H1 (cell line): ENCODE data around the gene LLGL1.

Experiments
- BRCA1 ChIP-seq: IDR thresholded peaks from 2 replicates; pipeline ENCODE4 v1.6.1; 2012; ENCODE audit warnings: low read depth, low read length, improper control_type of control experiment
- CBX5 ChIP-seq: fragments of 300-800, 300-1000 bp; sonication (generic); IDR thresholded peaks from 2 replicates; pipeline ENCODE4 v1.7.1; 2016; ENCODE audit warnings: antibody characterized with exemption, low read length, low read depth
- CEBPB ChIP-seq: IDR thresholded peaks from 2 replicates; pipeline ENCODE4 v1.6.1; 2012; ENCODE audit warnings: low read depth, low read length
- EZH2 ChIP-seq: fragments of 200-600 bp; sonication (generic); IDR thresholded peaks from 2 replicates; pipeline ENCODE4 v1.7.1; 2012; ENCODE audit warnings: low read depth, mild to moderate bottlenecking, moderate library complexity, low read length, inconsistent platforms; ENCODE audit not compliant: severe bottlenecking
- HDAC2 ChIP-seq, 2 experiments: fragments of 300-600 bp in 1 of 2; sonication (generic) in 1 of 2; IDR thresholded peaks; 2 replicates each; pipeline ENCODE4 v1.6.1; 2011 to 2012; ENCODE audit warnings: low read depth in 2 of 2, low read length in 2 of 2, mild to moderate bottlenecking in 2 of 2, moderate library complexity in 2 of 2, borderline replicate concordance in 1 of 2, inconsistent platforms in 1 of 2
- KDM4A ChIP-seq: IDR thresholded peaks from one replicate; pipeline ENCODE4 v1.7.1; 2012; ENCODE audit warnings: low read depth, mild to moderate bottlenecking, moderate library complexity, low read length, inconsistent platforms; ENCODE audit not compliant: severe bottlenecking
- MAFK ChIP-seq: IDR thresholded peaks from 2 replicates; pipeline ENCODE4 v1.6.1; 2012; ENCODE audit warnings: low read depth, mild to moderate bottlenecking, improper control_type of control experiment, low read length
- POLR2A ChIP-seq, 2 experiments: IDR thresholded peaks; 1 replicate in 1 of 2; 2 replicates in 1 of 2; pipeline ENCODE4 v1.6.1; 2011; ENCODE audit warnings: low read depth in 2 of 2, low read length in 2 of 2, mild to moderate bottlenecking in 2 of 2; ENCODE audit errors: control extremely low read depth in 1 of 2
- POLR2AphosphoS5 ChIP-seq: IDR thresholded peaks from 2 replicates; pipeline ENCODE4 v1.6.1; 2011; ENCODE audit warnings: low read depth, low read length
- RAD21 ChIP-seq, 2 experiments: IDR thresholded peaks in 1 of 2; conservative IDR thresholded peaks in 1 of 2; 2 replicates each; pipeline ENCODE4 v1.6.1; 2011; ENCODE audit warnings: low read depth in 2 of 2, low read length in 2 of 2, improper control_type of control experiment in 1 of 2, inconsistent platforms in 1 of 2, mild to moderate bottlenecking in 1 of 2, moderate library complexity in 1 of 2
- SRF ChIP-seq: IDR thresholded peaks from 2 replicates; pipeline ENCODE4 v1.6.1; 2011; ENCODE audit warnings: mild to moderate bottlenecking, low read depth, low read length, moderate library complexity
- SUZ12 ChIP-seq: fragments of 200-600 bp; sonication (generic); IDR thresholded peaks from 2 replicates; pipeline ENCODE4 v1.6.1; 2012; ENCODE audit warnings: mild to moderate bottlenecking, inconsistent platforms, low read length, moderate library complexity, mixed read lengths
- TAF1 ChIP-seq: IDR thresholded peaks from 2 replicates; pipeline ENCODE4 v1.6.1; 2011; ENCODE audit warnings: mild to moderate bottlenecking, low read depth, low read length
- TF ChIP-seq, protein P1 (sequence below), 3 experiments: IDR thresholded peaks; 1 replicate in 2 of 3; 2 replicates in 1 of 3; pipeline versions ENCODE4 v1.5.1 to v1.6.1; 2011; ENCODE audit warnings: low read length in 3 of 3, mild to moderate bottlenecking in 3 of 3, inconsistent platforms in 2 of 3, low read depth in 1 of 3, moderate library complexity in 1 of 3; ENCODE audit not compliant: insufficient read depth in 1 of 3; ENCODE audit errors: control extremely low read depth in 1 of 3

DNA sequence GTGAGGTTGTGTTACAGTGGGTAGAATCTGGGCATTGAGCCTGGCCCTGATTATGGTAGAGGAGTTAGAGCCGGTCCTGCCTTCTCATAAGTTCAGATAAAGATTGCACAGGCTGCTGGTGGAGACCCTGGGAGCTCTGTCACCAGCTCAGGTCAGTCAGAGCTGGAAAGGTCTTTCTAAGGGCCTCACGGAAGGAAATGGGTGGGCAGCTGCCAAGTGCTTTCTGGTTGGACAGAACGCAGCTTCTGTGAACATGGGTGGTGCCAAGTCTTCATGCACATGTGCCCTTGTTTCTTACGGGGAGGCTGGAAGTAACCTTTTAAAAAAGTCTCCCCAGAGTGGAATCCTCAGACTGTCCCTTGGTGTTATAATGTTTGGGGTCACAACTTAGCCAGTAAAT, 26.9 kb upstream of the LLGL1 start:
- TF ChIP-seq RAD21 (IDR thresholded peaks at IDR 0.05 in 1 of 2, conservative IDR thresholded peaks at IDR 0.05 in 1 of 2; ENCODE audit: low read depth in 2 of 2, low read length in 2 of 2) (no peak), POLR2A (IDR thresholded peaks at IDR 0.05; ENCODE audit: control extremely low read depth in 1 of 2, low read depth in 2 of 2, low read length in 2 of 2) (no peak), EZH2 (no peak), HDAC2 (IDR thresholded peaks at IDR 0.05; ENCODE audit: borderline replicate concordance in 1 of 2, low read depth in 2 of 2, low read length in 2 of 2) (no peak), KDM4A (no peak), BRCA1 (no peak), POLR2AphosphoS5 (no peak), MAFK (no peak), TAF1 (no peak), CEBPB (no peak), SRF (no peak), CBX5 (no peak), SUZ12 (no peak)
- TF ChIP-seq, protein P1, sequence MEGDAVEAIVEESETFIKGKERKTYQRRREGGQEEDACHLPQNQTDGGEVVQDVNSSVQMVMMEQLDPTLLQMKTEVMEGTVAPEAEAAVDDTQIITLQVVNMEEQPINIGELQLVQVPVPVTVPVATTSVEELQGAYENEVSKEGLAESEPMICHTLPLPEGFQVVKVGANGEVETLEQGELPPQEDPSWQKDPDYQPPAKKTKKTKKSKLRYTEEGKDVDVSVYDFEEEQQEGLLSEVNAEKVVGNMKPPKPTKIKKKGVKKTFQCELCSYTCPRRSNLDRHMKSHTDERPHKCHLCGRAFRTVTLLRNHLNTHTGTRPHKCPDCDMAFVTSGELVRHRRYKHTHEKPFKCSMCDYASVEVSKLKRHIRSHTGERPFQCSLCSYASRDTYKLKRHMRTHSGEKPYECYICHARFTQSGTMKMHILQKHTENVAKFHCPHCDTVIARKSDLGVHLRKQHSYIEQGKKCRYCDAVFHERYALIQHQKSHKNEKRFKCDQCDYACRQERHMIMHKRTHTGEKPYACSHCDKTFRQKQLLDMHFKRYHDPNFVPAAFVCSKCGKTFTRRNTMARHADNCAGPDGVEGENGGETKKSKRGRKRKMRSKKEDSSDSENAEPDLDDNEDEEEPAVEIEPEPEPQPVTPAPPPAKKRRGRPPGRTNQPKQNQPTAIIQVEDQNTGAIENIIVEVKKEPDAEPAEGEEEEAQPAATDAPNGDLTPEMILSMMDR (IDR thresholded peaks at IDR 0.05; ENCODE audit: control extremely low read depth in 1 of 3, insufficient read depth in 1 of 3, low read depth in 1 of 3, low read length in 3 of 3) = no peak
